AG20443 (cell line): ENCODE measurements around the gene SOWAHA.

ENCODE experiments used
- DNase-seq: peaks from one replicate; pipeline ENCODE4 v3.0.0; 2012; ENCODE audit warnings: low spot score, mixed read lengths

The SOWAHA gene

GRCh38 chr5:132812781-132813598, at the start of gene SOWAHA:
TSS of gene SOWAHA (plus strand) at chr5:132813302. CDS start at chr5:132813622, 320 bp downstream.
- no peak for DNase-seq

GRCh38 chr5:132764051-132764450, 49.1 kb upstream of the SOWAHA start:
- DNase-seq, result no peak

GRCh38 chr5:132764671-132765238, 48.3 kb upstream of the SOWAHA start:
- DNase-seq, result no peak

- no peak for DNase-seq
These were observed 47.6 kb upstream of the SOWAHA start for GRCh38 chr5:132765311-132766019.

- no peak for DNase-seq
These were observed 46.9 kb upstream of the SOWAHA start for GRCh38 chr5:132766020-132766805.

- DNase-seq, result no peak
These were observed 46.4 kb upstream of the SOWAHA start for GRCh38 chr5:132766806-132767055.

- DNase-seq, result no peak
These were observed 46.0 kb upstream of the SOWAHA start for GRCh38 chr5:132767150-132767549.

GRCh38 chr5:132768485-132768868, 44.6 kb upstream of the SOWAHA start:
- no peak for DNase-seq

GRCh38 chr5:132770476-132771159, 42.5 kb upstream of the SOWAHA start:
- peak; percentile 64 for DNase-seq

- DNase-seq, result peak; percentile 82
These were observed 41.6 kb upstream of the SOWAHA start for GRCh38 chr5:132771503-132771998.

- DNase-seq, result no peak
These were observed 40.6 kb upstream of the SOWAHA start for GRCh38 chr5:132772291-132773070.

GRCh38 chr5:132773114-132773513, 40.0 kb upstream of the SOWAHA start:
- DNase-seq, result no peak

- no peak for DNase-seq
These were observed 39.3 kb upstream of the SOWAHA start for GRCh38 chr5:132773601-132774355.

GRCh38 chr5:132774406-132774805, 38.7 kb upstream of the SOWAHA start:
- no peak for DNase-seq

- DNase-seq, result no peak
These were observed 38.2 kb upstream of the SOWAHA start for GRCh38 chr5:132774896-132775295.

- DNase-seq, result no peak
These were observed 37.6 kb upstream of the SOWAHA start for GRCh38 chr5:132775476-132775961.

- peak; percentile 53 for DNase-seq
These were observed 36.8 kb upstream of the SOWAHA start for GRCh38 chr5:132776131-132776937.

GRCh38 chr5:132776938-132777208, 36.2 kb upstream of the SOWAHA start:
- DNase-seq, result no peak
